ENCODE data around the gene MECP2. TPM values are rescaled to one million over a fixed set of nuclear protein-coding genes. Genes with fewer than 3 reads are reported as not detected.

MECP2 gene
- total RNA-seq, 1 donor from 2014 or later, result 69.8 TPM

- intact Hi-C loops (cut with micrococcal nuclease), result no loop called here
Measured at GRCh38 chrX:154039577-154039976, 57.9 kb downstream of the MECP2 start.

- intact Hi-C loops (cut with micrococcal nuclease), result no loop called here
Measured at GRCh38 chrX:154038656-154039055, 58.9 kb downstream of the MECP2 start.

GRCh38 chrX:154037754-154038153, 59.8 kb downstream of the MECP2 start:
- intact Hi-C loops (cut with micrococcal nuclease), result loop anchor here (2.0 kb wide), 1 partner anchor 13 kb away; no protein-coding TSS in a partner anchor

GRCh38 chrX:154036513-154036912, 61.0 kb downstream of the MECP2 start:
- intact Hi-C loops (cut with micrococcal nuclease), result loop anchor here (2.0 kb wide), 1 partner anchor 14 kb away; no protein-coding TSS in a partner anchor

- intact Hi-C loops (cut with micrococcal nuclease), result no loop called here
Measured at GRCh38 chrX:154033848-154034247, 63.7 kb downstream of the MECP2 start.

- intact Hi-C loops (cut with micrococcal nuclease), result no loop called here
Measured at GRCh38 chrX:154032653-154033052, 64.9 kb downstream of the MECP2 start.

- intact Hi-C loops (cut with micrococcal nuclease), result no loop called here
Measured at GRCh38 chrX:154032160-154032559, 65.4 kb downstream of the MECP2 start.

GRCh38 chrX:154030715-154031305, 66.7 kb downstream of the MECP2 start:
- intact Hi-C loops (cut with micrococcal nuclease), result loop anchor here (1.0 kb wide), 1 partner anchor 9 kb away; no protein-coding TSS in a partner anchor

- intact Hi-C loops (cut with micrococcal nuclease), result loop anchor here (1.0 kb wide), 1 partner anchor 8 kb away; no protein-coding TSS in a partner anchor
Measured at GRCh38 chrX:154030266-154030665, 67.3 kb downstream of the MECP2 start.

GRCh38 chrX:154029439-154029838, 68.1 kb downstream of the MECP2 start:
- intact Hi-C loops (cut with micrococcal nuclease), result no loop called here

GRCh38 chrX:154028502-154029184, 68.9 kb downstream of the MECP2 start:
- intact Hi-C loops (cut with micrococcal nuclease), result no loop called here

- intact Hi-C loops (cut with micrococcal nuclease), result no loop called here
Measured at GRCh38 chrX:154027986-154028385, 69.5 kb downstream of the MECP2 start.

GRCh38 chrX:154027022-154027402, 70.5 kb downstream of the MECP2 start:
- intact Hi-C loops (cut with micrococcal nuclease), result no loop called here

- intact Hi-C loops (cut with micrococcal nuclease), result no loop called here
Measured at GRCh38 chrX:154026136-154027021, 71.1 kb downstream of the MECP2 start.

- intact Hi-C loops (cut with micrococcal nuclease), result no loop called here
Measured at GRCh38 chrX:154025230-154025629, 72.3 kb downstream of the MECP2 start.

GRCh38 chrX:154024271-154024670, 73.2 kb downstream of the MECP2 start:
- intact Hi-C loops (cut with micrococcal nuclease), result loop anchor here (5.0 kb wide), 1 partner anchor 73 kb away; the partner anchor contains the start of gene MECP2

- intact Hi-C loops (cut with micrococcal nuclease), result loop anchor here (5.0 kb wide), 1 partner anchor 74 kb away; the partner anchor contains the start of gene MECP2
Measured at GRCh38 chrX:154023276-154024000, 74.1 kb downstream of the MECP2 start.

- intact Hi-C loops (cut with micrococcal nuclease), result loop anchor here (1.0 to 5.0 kb wide), 2 partner anchors 8 to 75 kb away; partner anchors contain the start of gene MECP2
Measured at GRCh38 chrX:154022108-154022507, 75.4 kb downstream of the MECP2 start.

GRCh38 chrX:154021131-154021611, 76.3 kb downstream of the MECP2 start:
- intact Hi-C loops (cut with micrococcal nuclease), result loop anchor here (2.0 to 5.0 kb wide), 2 partner anchors 30 to 76 kb away; partner anchors contain the start of gene MECP2

- intact Hi-C loops (cut with micrococcal nuclease), result loop anchor here (2.0 to 5.0 kb wide), 2 partner anchors 30 to 77 kb away; partner anchors contain the start of gene MECP2
Measured at GRCh38 chrX:154020536-154021115, 76.9 kb downstream of the MECP2 start.
